Fibroblast of lung (primary cell): Measurements from ENCODE around the gene KIAA0319L. TPM values are rescaled to one million over a fixed set of nuclear protein-coding genes. Genes with fewer than 3 reads are reported as not detected.
"Not testable (repeated sequence)": the region's sequence is repeated elsewhere in the genome, so short reads cannot be mapped to it uniquely, and the experiment has no call there.

Experiments
- DNase-seq, 2 donors: peaks; one replicate each; pipeline versions ENCODE4 v3.0.0 to v3.0.0-alpha.2; 2010; ENCODE audit warnings: low read depth in 2 of 2
- H2AFZ ChIP-seq: 2 replicates; pipeline ENCODE4 v1.5.1; 2012; ENCODE audit warnings: low read length, control low read depth, inconsistent platforms
- H3K27ac ChIP-seq: 2 replicates; pipeline ENCODE4 v1.5.1; 2011; ENCODE audit warnings: low read length, control low read depth; ENCODE audit not compliant: insufficient read depth
- H3K27me3 ChIP-seq: 2 replicates; pipeline ENCODE4 v1.5.1; 2011; ENCODE audit warnings: mild to moderate bottlenecking, low read length; ENCODE audit not compliant: control insufficient read depth, insufficient read depth
- H3K36me3 ChIP-seq: 2 replicates; pipeline ENCODE4 v1.5.1; 2011; ENCODE audit warnings: low read length; ENCODE audit not compliant: control insufficient read depth, insufficient read depth
- H3K4me1 ChIP-seq: 2 replicates; pipeline ENCODE4 v1.5.1; 2011; ENCODE audit warnings: low read length; ENCODE audit not compliant: control insufficient read depth, insufficient read depth; ENCODE audit errors: extremely low read depth
- H3K4me2 ChIP-seq: 2 replicates; pipeline ENCODE4 v1.5.1; 2011; ENCODE audit warnings: low read length, control low read depth; ENCODE audit not compliant: insufficient read depth; ENCODE audit errors: extremely low read depth
- H3K4me3 ChIP-seq, 4 experiments: fragments of 200-600 bp in 1 of 4; sonication (generic) in 1 of 4; replicated peaks in 1 of 4; 2 replicates each; pipeline ENCODE4 v1.5.1; 2011 to 2016; ENCODE audit warnings: low read length in 4 of 4, low read depth in 3 of 4, mild to moderate bottlenecking in 3 of 4, control low read depth in 2 of 4, inconsistent platforms in 1 of 4, mixed read lengths in 1 of 4; ENCODE audit not compliant: insufficient read depth in 1 of 4; ENCODE audit errors: control extremely low read depth in 1 of 4
- H3K79me2 ChIP-seq: 2 replicates; pipeline ENCODE4 v1.5.1; 2012; ENCODE audit warnings: mild to moderate bottlenecking, low read length, inconsistent platforms; ENCODE audit not compliant: control insufficient read depth, insufficient read depth
- H3K9ac ChIP-seq: 2 replicates; pipeline ENCODE4 v1.5.1; 2011; ENCODE audit warnings: mild to moderate bottlenecking, low read length, control low read depth; ENCODE audit not compliant: insufficient read depth
- H3K9me3 ChIP-seq: 2 replicates; pipeline ENCODE4 v1.5.1; 2012; ENCODE audit warnings: low read depth, low read length; ENCODE audit not compliant: control insufficient read depth, insufficient read depth
- H4K20me1 ChIP-seq: 2 replicates; pipeline ENCODE4 v1.5.1; 2011; ENCODE audit warnings: low read length; ENCODE audit not compliant: control insufficient read depth, insufficient read depth; ENCODE audit errors: extremely low read depth
- CTCF ChIP-seq, 2 donors: IDR thresholded peaks in 1 of 2; conservative IDR thresholded peaks in 1 of 2; 1 replicate in 1 of 2; 2 replicates in 1 of 2; pipeline ENCODE4 v1.5.1; 2011 to 2012; ENCODE audit warnings: low read length in 2 of 2, control low read depth in 1 of 2, inconsistent platforms in 1 of 2, low read depth in 1 of 2, mild to moderate bottlenecking in 1 of 2
- EZH2 ChIP-seq: IDR thresholded peaks from 2 replicates; pipeline ENCODE4 v1.5.1; 2012; ENCODE audit warnings: low read length, control low read depth, mild to moderate bottlenecking; ENCODE audit errors: missing control alignments
- polyA plus RNA-seq, 2 donors: library from polyadenylated mRNA; depleted of rRNA in 1 of 2; stranded (reverse) in 1 of 2; unstranded in 1 of 2; fragments of >200 nt; gene quantifications; 2 replicates each; pipeline ENCODE4 v1.2.1, GENCODE V29; 2011 to 2012; ENCODE audit warnings: missing spikeins in 1 of 2
- total RNA-seq: library from RNA; depleted of rRNA; stranded (reverse); fragments of >200 nt; gene quantifications from 2 replicates; pipeline ENCODE4 v1.2.1, GENCODE V29; 2014

The KIAA0319L gene
- total and polyA plus RNA-seq, 2 donors (not counting 1 experiment from before 2014, with no cell fraction given) = 65.4 to 66.1 TPM

GRCh38 chr1:35588197-35588910 lies 31.2 kb upstream of the KIAA0319L start:
- H3K4me1 ChIP-seq = no peaks in the 10 kb centered on the region
- no peaks in the 10 kb centered on the region for H3K79me2 ChIP-seq
- TF ChIP-seq EZH2 (no peak), CTCF (conservative IDR thresholded peaks at IDR 0.05 in 1 of 2, IDR thresholded peaks at IDR 0.05 in 1 of 2; ENCODE audit: low read depth in 1 of 2, low read length in 2 of 2) (no peak)
- H2AFZ ChIP-seq = no peak overlapping the region
- H3K4me2 ChIP-seq = no peak overlapping the region
- H4K20me1 ChIP-seq = no peaks in the 10 kb centered on the region
- no peak overlapping the region for H3K4me3 ChIP-seq
- no peak for DNase-seq
- no peaks in the 10 kb centered on the region for H3K27me3 ChIP-seq
- no peak overlapping the region for H3K9ac ChIP-seq
- no peaks in the 10 kb centered on the region for H3K36me3 ChIP-seq
- H3K9me3 ChIP-seq = no peaks in the 10 kb centered on the region
- no peak overlapping the region for H3K27ac ChIP-seq

DNA sequence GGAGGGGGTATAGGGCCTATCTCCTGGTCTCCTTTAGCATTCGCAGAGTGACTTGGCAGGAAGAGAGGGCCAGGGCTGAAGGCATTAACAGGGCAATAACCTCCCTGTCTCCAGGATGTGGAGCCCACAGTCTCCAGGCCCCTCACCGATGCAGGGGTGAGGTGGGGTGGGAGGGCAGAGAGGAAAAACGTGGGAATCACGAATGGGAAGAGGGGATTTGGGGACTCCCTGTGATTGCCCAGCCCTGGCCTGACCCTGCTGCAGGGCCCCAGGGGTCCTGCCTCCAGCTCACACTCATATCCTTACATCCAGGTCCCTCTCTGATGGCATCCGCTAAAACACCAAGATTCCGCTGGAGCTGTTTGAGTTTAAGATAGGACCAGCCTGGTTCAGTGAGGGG lies 30.5 kb upstream of the KIAA0319L start:
- H3K27me3 ChIP-seq = no peaks in the 10 kb centered on the region
- no peak overlapping the region for H3K4me3 ChIP-seq
- H3K4me2 ChIP-seq = no peak overlapping the region
- no peaks in the 10 kb centered on the region for H3K4me1 ChIP-seq
- H3K79me2 ChIP-seq = no peaks in the 10 kb centered on the region
- no peaks in the 10 kb centered on the region for H3K9me3 ChIP-seq
- no peak overlapping the region for H3K27ac ChIP-seq
- H4K20me1 ChIP-seq = no peaks in the 10 kb centered on the region
- no peak overlapping the region for H2AFZ ChIP-seq
- no peak overlapping the region for H3K9ac ChIP-seq
- TF ChIP-seq EZH2 (no peak), CTCF (conservative IDR thresholded peaks at IDR 0.05 in 1 of 2, IDR thresholded peaks at IDR 0.05 in 1 of 2; ENCODE audit: low read depth in 1 of 2, low read length in 2 of 2) (no peak)
- H3K36me3 ChIP-seq = no peaks in the 10 kb centered on the region
- no peak for DNase-seq

GRCh38 chr1:35586808-35587207 lies 29.6 kb upstream of the KIAA0319L start:
- Histone ChIP-seq H3K27me3 (no peaks in the 10 kb centered on the region), H3K4me1 (no peaks in the 10 kb centered on the region), H3K4me2 (no peak overlapping the region), H3K9ac (no peak overlapping the region), H3K27ac (no peak overlapping the region), H3K79me2 (no peaks in the 10 kb centered on the region), H4K20me1 (no peaks in the 10 kb centered on the region), H3K4me3 (no peak overlapping the region), H3K36me3 (no peaks in the 10 kb centered on the region), H3K9me3 (no peaks in the 10 kb centered on the region), H2AFZ (no peak overlapping the region)
- DNase-seq = no peak
- TF ChIP-seq CTCF (conservative IDR thresholded peaks at IDR 0.05 in 1 of 2, IDR thresholded peaks at IDR 0.05 in 1 of 2; ENCODE audit: low read depth in 1 of 2, low read length in 2 of 2) (no peak), EZH2 (no peak)

DNA sequence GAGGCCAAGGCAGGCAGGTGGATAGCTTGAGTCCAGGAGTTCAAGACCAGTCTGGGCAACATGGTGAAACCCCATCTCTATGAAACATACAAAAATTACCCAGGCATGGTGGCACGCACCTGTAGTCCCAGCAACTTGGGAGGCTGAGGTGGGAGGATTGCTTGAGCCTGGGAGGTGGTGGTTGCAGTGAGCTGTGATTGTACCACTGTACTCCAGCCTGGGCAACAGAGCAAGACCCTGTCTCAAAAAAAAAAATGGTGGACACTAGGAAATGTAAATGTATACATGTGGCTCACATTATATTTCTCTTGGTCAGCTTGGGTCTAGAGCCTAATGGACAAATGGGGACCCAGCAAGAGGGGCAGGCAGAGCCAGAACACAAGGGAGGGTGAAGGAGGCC lies 28.6 kb upstream of the KIAA0319L start:
- H3K4me3 ChIP-seq, H3K36me3 ChIP-seq, H3K27me3 ChIP-seq, H3K27ac ChIP-seq, H4K20me1 ChIP-seq, H3K9ac ChIP-seq, H3K9me3 ChIP-seq, H3K4me2 ChIP-seq, H3K4me1 ChIP-seq, H3K79me2 ChIP-seq, DNase-seq, H2AFZ ChIP-seq: not testable (repeated sequence)
